Measurements from ENCODE around the gene CENPC.
"Not testable (repeated sequence)": the region's sequence is repeated elsewhere in the genome, so short reads cannot be mapped to it uniquely, and the experiment has no call there.

Gene CENPC

GRCh38 chr4:67466751-67467150, 78.6 kb downstream of the CENPC start:
- no peak for DNase-seq (ENCODE audit: low spot score)

- DNase-seq (ENCODE audit: low spot score), result no peak
These were observed 79.6 kb downstream of the CENPC start for GRCh38 chr4:67465763-67466052.

GRCh38 chr4:67465032-67465762, 80.1 kb downstream of the CENPC start:
- no peak for DNase-seq (ENCODE audit: low spot score)

GRCh38 chr4:67460574-67460973, 84.7 kb downstream of the CENPC start:
- DNase-seq (ENCODE audit: low spot score), result no peak

- no peak for DNase-seq (ENCODE audit: low spot score)
These were observed 86.1 kb downstream of the CENPC start for GRCh38 chr4:67459164-67459563.

GRCh38 chr4:67456577-67457196, 88.6 kb downstream of the CENPC start:
- DNase-seq (ENCODE audit: low spot score), result no peak

GRCh38 chr4:67452846-67453205, 92.5 kb downstream of the CENPC start:
- not testable (repeated sequence) for DNase-seq (ENCODE audit: low spot score)

- DNase-seq (ENCODE audit: low spot score), result no peak
These were observed 93.0 kb downstream of the CENPC start for GRCh38 chr4:67452100-67452845.

GRCh38 chr4:67451464-67451863, 93.8 kb downstream of the CENPC start:
- no peak for DNase-seq (ENCODE audit: low spot score)

GRCh38 chr4:67448621-67449020, 96.7 kb downstream of the CENPC start:
- no peak for DNase-seq (ENCODE audit: low spot score)

- no peak for DNase-seq (ENCODE audit: low spot score)
These were observed 97.4 kb downstream of the CENPC start for GRCh38 chr4:67447873-67448272.

GRCh38 chr4:67446811-67447210, 98.5 kb downstream of the CENPC start:
- DNase-seq (ENCODE audit: low spot score), result no peak

GRCh38 chr4:67445881-67446280, 99.4 kb downstream of the CENPC start:
- not testable (repeated sequence) for DNase-seq (ENCODE audit: low spot score)

- DNase-seq (ENCODE audit: low spot score), result no peak
These were observed 106.3 kb downstream of the CENPC start for GRCh38 chr4:67438975-67439374.

GRCh38 chr4:67437974-67438713, 107.2 kb downstream of the CENPC start:
- no peak for DNase-seq (ENCODE audit: low spot score)

- DNase-seq (ENCODE audit: low spot score), result no peak
These were observed 108.6 kb downstream of the CENPC start for GRCh38 chr4:67436742-67437141.

GRCh38 chr4:67430989-67431388, 114.3 kb downstream of the CENPC start:
- DNase-seq (ENCODE audit: low spot score), result no peak

- DNase-seq (ENCODE audit: low spot score), result no peak
These were observed 116.5 kb downstream of the CENPC start for GRCh38 chr4:67428819-67429218.

Measured in activated CD4-positive, alpha-beta T cell treated with anti-CD3 and anti-CD28 coated beads, Interleukin-2, Interleukin-4, amounts not matched to agents 100 ng/mL and 50 ng/mL, durations not matched to agents 16 hours and 8 hours (primary cell).